Fibroblast of gingiva (primary cell): ENCODE results near the gene DYNLRB1.
A peak's percentile ranks its signal among the peaks of the same experiment; 100 is the strongest.
"Not testable (repeated sequence)": the region's sequence is repeated elsewhere in the genome, so short reads cannot be mapped to it uniquely, and the experiment has no call there.

Experiments used
- DNase-seq: peaks from one replicate; pipeline ENCODE4 v3.0.0-alpha.2; 2011; ENCODE audit warnings: low read depth

The DYNLRB1 gene

GRCh38 chr20:34516247-34517113 is at the start of gene DYNLRB1:
Gene DYNLRB1 (plus strand): TSS chr20:34516422. CDS start chr20:34516459, 37 bp downstream.
- DNase-seq: peak; percentile 95

DNA sequence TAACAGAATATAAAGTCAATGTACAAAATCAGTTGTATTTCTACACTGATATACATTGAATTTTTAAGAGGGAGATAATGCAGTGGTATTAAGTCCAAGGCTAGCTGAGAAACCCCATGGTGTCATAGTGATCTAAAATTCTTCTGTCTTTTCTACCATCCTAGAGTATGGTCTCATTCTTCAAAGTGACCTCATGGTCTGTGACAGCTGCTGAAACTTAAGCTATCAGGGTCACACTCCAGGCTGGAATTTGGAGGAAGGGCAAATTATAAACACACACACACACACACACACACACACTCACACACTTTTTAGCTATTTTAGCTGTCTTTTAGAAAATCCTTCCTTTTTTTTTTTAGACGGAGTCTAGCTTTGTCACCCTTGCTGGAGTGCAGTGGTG is 47.3 kb upstream of the DYNLRB1 start:
- DNase-seq: no peak

- DNase-seq: peak; percentile 75
Observed at GRCh38 chr20:34472246-34472925, 43.8 kb upstream of the DYNLRB1 start.

DNA sequence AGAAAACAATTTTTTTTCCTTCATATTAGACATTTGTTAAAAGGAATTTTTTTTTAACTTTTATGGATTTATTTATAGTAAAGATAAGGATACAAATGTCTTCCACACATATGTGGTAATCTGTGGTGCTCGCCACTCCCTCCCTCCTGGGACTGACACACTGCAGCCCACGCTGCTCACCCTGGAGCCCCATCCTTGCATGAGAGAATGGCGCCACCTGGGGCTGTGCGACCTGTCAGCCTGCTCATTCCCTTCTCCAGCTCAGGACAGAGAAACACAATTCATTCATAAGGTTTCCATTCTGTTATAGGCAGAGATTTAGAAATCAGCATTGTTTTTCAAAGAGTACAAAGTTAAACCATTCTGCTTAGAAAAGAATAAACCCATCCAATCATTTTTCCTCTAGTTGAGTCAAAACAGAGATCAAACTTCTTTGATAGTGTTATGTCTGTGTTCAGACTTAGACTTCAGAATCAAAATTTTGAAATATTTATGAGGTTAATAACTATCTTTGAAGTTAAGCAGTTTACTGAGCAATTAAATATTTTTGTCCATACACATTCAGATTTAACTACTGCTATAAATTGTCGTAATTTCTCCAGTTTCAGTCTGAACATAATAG is 42.8 kb upstream of the DYNLRB1 start:
- DNase-seq: peak; percentile 29

DNA sequence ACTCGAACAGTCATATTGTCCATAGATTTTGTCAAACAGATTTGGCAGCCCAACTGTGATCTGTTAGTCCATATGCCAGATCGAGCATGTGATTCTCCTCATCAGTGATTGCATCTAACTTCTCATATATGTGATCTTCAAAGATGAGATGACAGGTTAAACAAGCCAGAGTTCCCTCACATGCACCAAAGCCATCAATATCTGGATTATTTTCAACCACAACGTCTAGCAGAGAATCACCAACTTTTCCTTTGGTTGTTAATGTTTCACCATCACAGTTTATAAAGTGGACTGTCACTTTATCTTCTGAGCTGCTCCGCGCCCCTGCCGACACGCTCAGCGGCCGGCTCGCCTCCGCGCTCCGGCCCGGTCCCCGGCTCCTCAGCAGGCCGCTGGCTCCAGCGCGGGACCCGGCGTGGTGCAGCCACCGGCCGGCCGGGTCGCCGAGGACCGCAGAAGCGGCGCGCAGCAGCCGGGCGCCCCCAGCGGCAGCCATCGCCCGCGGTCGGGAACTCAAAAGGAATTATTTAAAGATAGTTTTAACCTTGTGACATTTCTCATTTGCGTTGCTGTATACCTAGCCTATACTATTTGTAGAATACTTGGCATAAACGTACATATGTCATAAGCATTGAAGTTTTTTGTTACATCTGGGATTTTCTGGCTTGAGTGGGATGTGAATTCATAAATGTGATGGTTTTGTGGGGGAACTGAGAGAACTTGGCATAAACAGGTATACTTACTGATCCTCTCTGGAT is 40.1 kb upstream of the DYNLRB1 start:
- DNase-seq: peak; percentile 32

DNA sequence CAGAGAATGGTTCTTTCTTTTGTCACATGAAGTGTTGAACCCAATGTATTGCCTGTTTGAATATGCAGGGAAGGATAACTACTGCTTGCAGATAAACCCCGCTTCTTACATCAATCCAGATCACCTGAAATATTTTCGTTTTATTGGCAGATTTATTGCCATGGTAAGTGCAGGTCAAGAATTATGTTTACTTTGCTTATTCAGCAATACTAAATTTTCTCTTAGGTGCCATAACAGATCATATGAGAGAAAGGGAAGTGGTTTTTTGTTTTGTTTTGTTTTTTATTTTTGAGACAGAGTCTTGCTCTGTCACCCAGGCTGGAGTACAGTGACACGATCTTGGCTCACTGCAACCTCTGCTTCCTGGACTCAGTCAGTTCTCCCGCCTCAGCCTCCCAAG is 36.6 kb upstream of the DYNLRB1 start:
- no peak for DNase-seq

DNA sequence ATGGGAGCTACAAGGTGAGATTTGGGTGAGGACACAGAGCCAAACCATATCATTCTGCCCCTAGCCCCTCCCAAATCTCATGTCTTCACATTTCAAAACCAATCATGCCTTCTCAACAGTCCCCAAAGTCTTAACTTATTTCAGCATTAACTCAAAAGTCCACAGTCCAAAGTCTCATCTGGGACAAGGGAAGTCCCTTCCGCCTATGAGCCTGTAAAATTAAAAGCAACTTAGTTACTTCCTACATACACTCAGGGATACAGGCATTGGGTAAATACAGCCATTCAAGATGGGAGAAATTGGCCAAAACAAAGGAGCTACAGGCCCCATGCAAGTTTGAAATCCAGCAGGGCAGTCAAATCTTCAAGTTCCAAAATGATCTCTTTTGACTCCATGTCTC is 34.1 kb upstream of the DYNLRB1 start:
- not testable (repeated sequence) for DNase-seq

DNA sequence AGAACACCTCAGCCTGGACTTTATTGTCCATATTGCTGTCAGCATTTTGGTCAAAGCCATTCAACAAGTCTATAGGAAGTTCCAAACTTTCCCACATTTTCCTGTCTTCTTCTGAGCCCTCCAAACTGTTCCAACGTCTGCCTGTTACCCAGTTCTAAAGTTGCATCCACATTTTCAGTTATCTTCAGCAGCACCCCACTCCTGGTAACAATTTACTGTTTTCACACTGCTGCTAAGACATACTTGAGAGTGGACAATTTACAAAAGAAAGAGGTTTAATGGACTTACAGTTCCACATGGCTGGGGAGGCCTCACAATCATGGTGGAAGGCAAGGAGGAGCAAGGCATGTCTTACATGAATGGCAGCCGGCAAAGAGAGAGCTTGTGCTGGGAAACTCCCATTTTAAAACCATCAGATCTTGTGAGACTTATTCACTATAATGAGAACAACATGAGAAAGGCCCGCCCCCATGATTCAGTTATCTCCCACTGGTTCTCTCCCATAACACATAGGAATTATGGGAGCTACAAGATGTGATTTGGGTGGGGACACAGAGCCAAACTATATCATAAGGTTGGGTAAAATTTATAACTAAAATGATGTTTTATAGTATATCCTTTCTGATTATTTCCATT is 32.5 kb upstream of the DYNLRB1 start:
- DNase-seq: not testable (repeated sequence)

DNA sequence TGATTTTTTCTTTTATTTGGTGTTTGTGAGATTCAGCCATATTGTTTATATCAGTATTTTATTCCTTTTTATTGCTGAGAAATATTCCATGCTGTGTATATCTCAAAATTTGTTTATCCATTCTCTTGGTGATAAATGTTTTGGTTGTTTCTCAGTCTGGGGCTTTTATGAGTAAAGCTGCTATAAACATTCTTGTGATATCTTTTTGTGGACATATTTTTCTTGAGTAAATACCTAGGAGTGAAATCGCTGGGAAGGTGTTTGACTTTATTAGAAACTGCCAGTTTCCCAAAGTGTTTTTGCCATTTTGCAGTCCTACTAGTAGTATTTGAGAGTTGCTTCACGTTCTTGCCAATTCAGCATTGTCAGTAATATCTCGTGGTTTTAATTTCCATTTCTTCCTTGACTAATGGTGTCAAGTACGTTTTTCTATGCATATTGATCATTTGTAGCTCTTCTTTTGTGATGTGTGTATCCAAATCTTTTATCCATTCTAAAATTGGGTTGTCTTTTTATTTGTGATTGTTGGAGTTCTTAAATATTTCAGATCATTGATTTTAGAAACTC is 31.1 kb upstream of the DYNLRB1 start:
- no peak for DNase-seq

- no peak for DNase-seq
Observed at GRCh38 chr20:34491226-34491931, 24.8 kb upstream of the DYNLRB1 start.

DNA sequence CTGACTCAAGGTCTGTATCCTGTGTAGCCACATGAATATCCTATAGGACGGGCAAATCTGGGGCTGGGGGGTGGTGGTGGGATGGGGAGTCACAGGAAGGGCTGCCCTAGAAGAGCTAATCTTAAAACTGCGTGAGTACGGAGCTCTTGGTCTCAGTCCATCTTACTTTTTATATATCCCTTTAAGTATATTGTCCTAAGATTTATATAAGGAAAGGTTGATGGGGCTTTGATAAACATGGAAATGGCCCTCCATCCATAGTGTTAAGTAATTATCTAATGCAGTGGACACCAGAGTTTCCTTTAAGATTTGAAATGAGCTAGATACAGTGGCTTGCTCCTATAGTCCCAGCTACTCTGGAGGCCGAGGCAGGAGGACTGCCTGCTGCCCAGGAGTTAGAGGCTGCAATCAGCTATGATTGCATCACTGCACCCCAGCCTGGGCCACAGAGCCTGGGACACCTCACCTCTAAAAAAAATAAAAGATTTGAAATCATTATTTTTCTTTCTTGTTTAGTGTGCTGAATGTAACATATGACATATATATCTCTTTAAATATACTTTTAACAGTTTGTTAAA is 24.2 kb upstream of the DYNLRB1 start:
- no peak for DNase-seq

DNA sequence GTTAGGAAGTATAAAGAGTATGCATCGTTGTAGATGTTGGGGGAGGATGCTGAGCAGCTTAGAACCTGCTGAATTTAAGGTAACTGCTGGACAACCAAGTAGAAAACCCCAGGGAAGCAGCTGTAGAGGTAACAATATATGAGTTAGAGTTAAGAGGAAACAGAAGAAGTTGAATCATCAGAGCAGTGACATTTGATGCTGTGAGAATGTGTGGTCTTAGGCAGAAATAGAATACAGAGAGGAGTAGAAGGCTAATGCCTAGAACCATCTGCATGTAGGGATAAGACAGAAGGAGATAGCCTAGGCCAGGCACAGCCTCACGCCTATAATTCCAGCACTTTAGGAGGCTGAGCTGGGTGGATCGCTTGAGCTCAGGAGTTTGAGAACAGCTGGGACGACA is 22.6 kb upstream of the DYNLRB1 start:
- DNase-seq: peak; percentile 17

DNA sequence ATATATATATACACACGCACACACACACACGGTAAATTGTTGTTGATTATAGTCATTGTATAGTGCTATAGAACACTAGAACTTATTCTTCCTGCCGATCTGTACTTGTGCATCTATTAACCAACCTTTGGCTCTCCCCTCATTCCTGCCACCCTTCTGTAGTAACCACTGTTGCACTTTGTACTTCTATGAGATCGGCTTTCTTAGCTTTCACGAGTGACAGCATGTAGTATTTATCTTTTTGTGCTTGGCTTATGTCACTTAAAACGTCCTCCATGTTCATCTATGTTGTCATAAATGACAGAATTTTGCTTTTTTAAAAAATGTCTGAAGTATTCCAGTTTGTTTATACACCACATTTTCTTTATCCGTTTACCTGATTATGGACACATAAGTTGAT is 20.9 kb upstream of the DYNLRB1 start:
- no peak for DNase-seq

GRCh38 chr20:34495916-34496315 is 20.3 kb upstream of the DYNLRB1 start:
- DNase-seq: no peak

DNA sequence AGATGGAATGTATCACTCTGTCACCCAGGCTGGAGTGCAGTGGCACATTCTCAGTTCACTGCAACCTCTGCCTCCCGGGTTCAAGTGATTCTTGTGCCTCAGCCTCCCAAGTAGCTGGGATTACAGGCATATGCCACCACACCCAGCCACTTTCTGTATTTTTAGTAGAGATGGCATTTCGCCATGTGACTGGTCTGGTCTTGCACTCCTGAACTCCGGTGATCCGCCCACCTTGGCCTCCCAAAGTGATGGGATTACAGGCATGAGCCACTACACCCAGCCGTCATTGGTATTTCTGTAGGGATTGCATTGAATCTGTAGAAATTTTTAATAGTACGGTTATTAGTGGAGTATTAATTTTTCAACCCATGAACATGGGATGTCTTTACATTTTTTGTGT is 18.6 kb upstream of the DYNLRB1 start:
- not testable (repeated sequence) for DNase-seq

DNA sequence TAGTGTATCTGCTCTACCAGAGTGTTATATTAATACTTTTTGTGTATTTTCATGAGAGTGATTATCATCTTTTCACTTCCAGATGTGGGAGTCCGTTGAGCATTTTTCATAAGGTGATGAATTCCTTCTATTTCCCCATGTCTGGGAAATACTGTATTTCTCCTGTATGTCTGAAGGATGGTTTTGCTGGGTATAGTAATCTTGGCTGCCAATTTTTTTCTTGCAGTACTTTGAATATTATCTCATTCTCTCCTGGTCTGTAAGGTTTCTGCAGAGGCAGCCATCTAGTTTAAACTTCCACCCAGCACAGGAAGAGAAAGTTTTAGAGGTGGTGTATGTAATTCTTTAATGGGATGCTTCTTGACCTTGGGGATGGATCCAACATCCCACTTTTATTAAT is 15.4 kb upstream of the DYNLRB1 start:
- DNase-seq: no peak

GRCh38 chr20:34506480-34506879 is 9.7 kb upstream of the DYNLRB1 start:
- DNase-seq: no peak

DNA sequence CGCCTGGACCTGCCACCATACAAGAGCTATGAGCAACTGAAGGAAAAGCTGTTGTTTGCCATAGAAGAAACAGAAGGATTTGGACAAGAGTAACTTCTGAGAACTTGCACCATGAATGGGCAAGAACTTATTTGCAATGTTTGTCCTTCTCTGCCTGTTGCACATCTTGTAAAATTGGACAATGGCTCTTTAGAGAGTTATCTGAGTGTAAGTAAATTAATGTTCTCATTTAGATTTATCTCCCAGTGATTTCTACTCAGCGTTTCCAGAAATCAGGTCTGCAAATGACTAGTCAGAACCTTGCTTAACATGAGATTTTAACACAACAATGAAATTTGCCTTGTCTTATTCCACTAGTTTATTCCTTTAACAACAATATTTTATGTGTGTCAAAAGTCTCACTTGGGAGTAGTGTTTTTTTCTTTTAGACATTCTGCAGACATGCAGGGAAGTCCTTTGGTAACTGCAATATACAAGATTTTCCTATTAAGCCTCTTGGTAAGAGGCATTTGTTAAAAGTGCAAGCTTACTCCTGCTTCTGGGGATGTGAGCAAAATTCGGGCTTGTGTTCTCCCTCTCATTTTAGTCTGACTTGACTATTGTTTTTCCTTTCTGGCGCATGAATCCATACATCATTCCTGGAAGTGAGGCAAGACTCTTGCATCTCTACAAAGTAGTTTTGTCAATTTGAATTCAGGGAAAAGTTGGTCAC is 8.4 kb upstream of the DYNLRB1 start:
- DNase-seq: no peak

- DNase-seq: no peak
Observed at GRCh38 chr20:34510575-34510974, 5.6 kb upstream of the DYNLRB1 start.

DNA sequence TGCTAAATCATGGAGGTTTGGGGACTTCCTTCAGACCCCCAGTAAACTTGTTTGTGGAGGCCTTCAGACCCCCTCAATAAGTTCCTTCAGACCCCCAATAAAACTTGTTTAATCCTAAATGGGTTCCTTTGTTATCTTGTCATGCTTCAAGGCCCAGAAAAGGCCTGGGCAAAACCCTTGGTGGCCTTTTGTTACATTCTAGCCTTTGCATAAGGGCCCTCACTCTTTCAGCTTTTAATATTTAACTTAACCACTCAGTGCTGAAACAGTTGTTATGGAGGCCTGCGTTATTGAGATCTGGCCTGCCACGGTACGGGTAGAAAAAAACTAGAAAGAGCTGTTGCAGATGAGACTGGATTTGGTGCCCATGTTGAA is 4.3 kb upstream of the DYNLRB1 start:
- no peak for DNase-seq
